ENCODE measurements around the gene PRKN.

Gene PRKN

DNA sequence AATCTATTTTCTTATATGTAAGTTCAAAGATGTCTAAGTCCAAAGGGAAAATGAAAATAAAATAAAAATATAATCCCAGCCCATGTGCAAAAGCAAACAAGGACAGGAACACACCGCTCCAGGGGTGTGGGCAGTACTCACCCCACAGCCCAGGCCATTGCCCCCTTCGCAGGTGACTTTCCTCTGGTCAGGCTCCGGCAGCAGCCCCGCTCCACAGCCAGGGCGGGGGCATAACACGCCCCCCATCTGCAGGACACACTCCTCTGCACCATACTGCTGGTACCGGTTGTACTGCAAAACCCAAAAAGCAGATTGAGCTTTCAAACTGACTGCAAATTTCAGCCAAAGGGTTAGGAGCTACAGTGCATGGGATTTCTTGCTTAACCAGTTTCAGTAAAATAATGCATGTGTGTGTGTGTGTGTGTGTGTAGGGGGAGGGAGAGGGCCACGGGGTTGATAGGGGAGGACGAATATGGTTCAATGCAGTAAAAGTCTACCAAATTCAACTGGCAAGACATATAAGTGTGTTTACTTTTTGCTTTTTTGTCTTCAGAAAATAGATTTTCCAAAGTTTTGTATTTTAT lies 1178.8 kb downstream of the PRKN start:
- no peak for DNase-seq (ENCODE audit: low read depth in 2 of 2)

DNA sequence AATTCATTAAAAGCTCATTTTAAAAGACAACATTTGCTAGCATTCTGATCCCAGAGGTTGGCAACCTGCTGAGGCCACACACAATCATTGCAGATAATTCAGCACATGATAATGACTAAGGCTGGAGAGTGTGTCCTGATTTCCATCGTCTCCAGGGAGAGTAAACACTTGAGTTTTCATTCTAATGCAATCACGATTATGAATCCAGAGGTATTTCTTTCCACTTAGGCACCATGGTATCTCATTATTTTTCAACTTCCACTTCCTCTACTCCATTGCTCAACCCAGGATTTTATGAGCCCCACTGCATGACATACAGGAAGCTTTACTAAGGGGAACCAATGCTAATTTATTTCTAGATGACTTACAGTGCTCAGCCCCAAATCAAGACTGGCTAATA lies 1179.9 kb downstream of the PRKN start:
- DNase-seq (ENCODE audit: low read depth in 2 of 2) = no peak

DNA sequence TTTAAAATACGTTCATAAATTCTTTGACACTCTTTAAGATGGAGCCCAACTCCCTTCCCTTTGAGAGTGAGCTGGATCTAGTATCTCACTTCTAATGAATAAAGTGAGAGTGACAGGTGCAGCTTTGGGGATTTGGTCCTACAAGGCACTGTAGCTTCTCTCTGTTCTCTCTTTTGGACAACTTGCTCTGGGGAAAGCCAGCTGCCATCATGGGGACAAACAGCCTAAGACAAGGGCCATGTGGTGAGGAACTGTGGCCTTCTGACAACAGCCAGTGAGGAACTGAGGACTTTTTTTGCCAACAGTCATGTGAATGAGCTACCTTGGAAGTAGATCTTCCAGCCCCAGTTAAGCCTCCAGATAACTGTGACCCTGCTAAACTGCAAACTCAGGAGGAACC lies 1180.9 kb downstream of the PRKN start:
- no peak for DNase-seq (ENCODE audit: low read depth in 2 of 2)

DNA sequence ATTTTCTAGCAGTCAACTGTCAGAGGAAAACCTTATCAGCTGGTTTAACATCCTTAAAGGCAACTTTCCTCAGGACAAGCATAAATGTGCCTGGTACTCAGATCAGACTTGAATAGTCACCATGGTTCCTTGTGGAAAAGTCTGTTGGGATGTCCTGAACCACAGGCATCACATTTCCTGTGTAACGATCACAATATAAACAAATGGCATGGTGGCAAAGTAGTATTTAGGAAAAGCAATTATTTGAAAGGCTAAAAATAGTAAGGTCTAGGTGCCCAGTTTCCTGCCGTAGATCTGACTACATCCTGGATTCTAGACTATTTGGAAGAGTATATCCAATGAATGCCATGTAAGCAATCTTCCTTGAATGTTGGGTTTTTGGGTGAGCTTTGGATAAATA lies 1181.8 kb downstream of the PRKN start:
- DNase-seq (ENCODE audit: low read depth in 2 of 2) = no peak

DNA sequence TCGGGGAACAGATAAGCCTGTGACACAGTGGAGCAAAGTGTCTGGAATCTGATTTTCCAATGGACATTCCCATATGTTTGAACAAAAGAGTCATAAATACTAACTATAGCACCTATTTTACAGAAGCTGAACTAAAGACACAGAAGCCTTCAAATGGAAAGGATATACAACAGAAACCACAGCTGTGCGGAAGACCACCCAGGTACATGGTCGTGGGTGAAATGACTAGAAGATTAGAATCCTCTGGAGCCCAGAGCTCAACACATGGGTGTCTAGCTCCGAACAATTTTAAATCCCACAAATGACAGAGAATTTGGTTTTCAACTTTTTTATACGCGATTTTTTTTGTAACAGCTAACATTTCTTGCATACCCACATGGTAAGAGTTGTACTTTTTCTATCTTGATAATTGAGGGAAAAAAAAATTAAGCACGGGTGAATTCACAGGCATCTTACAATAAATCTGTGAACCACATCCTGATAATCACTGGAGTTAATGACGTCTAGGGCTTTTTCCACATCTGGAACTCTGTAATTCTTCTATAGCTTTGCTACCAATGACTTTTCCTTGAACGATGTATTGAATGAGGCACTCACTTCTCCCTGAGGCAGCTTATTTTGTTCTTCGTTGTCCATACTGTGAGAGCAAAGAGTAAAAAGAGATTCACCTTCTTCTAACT lies 1182.6 kb downstream of the PRKN start:
- DNase-seq (ENCODE audit: low read depth in 2 of 2) = peak; percentile 67 to 70

DNA sequence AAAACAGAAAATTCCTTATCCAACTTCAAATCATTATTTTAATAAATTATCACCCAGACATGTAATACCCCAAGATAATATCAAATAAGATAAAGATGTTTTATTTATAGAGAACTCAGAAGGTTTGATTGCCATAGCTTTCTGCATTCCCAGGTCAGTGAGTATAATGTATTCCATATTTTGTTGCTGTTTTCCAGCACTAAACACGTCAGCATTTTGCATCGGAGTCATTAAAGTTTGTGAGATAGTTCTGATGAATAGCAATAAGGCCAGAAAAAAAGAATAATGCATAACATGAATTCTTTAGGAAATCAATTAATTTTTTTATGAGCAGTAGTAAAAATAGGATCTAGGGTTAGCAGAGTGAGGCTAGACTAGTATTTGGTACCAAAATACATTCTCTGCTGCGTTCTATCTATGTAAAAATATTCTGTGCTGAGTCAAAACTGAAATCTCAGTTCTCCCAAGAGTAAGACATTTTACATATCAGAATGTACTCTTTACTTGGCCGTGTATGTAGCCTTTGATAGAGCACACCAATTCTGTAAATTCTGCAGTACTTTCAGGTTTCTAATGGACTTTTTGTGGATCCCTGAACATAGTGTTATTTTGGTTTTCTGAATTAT lies 1183.8 kb downstream of the PRKN start:
- no peak for DNase-seq (ENCODE audit: low read depth in 2 of 2)

DNA sequence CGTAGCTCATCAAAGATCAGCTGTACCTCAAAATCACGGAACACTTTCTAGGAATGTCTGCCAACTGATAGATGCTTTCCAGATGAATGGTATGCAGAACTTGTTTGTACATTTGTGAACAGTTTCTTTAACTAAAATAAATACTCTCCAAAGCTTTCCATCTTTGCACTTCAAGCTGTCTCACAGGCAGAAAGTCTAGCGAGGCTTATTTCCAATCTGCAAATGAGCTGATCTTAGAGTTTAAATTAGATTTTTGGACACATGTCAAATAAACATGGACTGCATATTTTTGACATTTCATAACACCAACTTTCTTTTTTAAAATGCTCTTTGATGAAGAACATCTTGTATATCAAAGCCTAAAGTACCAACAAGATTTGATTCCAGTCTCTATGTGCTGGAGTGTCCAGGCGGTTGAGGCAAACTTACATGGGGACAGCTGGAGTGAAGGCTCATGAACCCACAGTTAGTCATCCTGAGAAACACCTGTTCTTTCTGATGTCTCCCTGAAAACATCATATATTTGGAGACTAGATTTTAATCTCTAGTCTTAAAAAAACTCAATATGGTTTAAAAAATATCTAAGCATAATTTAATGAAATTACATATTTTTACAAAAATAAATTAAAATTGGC lies 1185.1 kb downstream of the PRKN start:
- no peak for DNase-seq (ENCODE audit: low read depth in 2 of 2)

DNA sequence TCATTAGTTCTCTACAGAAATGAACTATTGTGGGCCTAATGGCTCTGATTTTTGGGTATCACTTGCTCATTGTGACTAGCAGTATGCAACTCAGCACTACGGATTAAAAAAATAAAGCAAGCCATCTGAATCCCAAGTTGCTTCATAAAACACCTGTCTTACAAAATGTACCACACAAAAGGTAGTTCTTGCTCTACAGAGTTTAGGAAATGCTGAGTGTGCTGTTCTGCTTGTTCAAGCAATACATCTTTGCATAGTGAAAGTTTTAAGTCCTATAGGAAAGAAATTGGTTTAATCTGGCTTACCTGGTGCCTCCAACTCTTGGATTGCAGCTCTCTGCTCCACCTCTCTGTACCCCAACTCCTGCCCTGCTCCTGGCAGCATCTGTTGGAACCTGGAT lies 1187.0 kb downstream of the PRKN start:
- no peak for DNase-seq (ENCODE audit: low read depth in 2 of 2)

DNA sequence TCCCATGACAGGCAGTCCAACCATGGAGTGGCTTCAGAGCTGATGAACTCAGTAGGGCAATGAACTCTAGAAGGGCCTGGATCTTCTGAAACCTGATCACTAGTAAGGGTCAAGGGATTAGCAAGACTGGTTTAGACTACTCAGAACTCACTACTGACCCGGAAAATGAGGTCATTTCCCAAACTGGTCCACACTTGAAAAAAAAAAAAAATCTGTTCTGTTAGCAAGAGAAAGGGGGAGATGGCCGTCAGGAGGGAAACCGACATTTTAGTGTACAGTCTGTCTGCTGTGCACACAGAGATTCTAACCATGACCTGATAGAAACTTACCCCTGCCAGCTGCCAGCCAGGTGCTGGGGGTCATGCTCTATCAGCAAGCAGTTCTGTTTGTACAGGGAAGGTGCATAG lies 1191.3 kb downstream of the PRKN start:
- DNase-seq (ENCODE audit: low read depth in 2 of 2) = no peak

DNA sequence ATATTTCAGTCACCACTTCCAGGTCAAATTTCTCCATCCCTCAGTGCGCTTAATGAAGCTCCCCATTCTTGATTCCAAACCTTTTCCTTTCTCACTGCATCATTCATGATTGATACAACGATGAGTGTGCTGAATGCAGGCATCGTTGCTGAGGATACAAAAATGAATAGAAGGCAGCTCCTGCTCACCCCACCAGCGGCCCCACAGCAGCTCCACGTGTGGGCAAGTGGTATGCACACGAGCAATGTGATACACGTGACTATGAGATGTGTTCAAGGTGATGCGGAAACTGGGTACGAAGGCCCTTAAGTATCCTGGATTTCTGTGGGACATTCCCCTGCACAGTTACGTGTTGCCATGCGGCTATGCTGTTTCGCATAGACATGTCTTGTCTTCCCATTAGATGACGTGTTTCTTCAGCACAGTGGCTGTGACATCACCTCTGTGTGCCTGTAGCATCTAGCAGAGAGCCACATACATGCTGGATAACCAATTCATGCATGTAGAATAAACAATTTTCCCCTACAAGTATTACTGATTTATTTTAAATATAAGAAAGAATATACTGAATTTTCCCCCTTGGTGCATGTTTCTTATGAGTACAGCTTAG lies 1193.2 kb downstream of the PRKN start:
- no peak for DNase-seq (ENCODE audit: low read depth in 2 of 2)

DNA sequence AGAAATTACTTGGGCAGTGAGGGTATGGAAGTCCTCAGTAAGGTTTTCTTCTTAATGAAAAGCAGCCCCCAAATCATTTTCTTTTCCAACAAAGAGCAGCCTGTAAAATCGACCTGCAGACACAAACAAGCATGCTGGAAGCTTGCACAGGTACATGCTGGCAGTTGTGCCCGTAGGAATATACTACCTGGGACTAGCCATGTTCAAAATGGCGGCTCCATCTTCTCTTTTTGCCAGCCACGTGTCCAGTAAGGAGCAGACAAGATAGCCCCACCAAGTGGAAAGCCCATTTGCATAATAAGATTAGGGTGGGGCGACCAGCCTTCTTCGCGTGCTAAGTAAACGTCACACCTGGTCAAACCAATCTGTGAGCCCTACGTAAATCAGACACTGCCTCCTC lies 1194.3 kb downstream of the PRKN start:
- no peak for DNase-seq (ENCODE audit: low read depth in 2 of 2)

DNA sequence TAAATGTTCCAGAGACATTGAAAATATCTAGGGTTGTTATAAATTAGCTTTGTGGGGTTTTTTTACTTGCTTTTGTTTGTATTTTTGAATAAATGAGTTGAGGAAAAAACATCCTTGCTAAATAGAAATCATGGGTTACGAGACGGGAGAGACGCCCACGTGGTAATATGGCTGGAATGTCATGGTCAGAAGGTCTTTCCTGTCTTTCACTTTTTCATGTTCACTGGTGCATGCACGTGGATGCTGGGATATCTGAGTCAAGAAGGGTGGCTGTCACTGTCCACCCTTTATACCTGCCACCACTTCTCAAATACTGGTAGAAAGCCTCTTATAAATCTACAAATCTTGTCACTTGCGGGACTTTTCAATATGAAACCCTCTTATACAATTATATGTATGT lies 1195.0 kb downstream of the PRKN start:
- DNase-seq (ENCODE audit: low read depth in 2 of 2) = no peak

DNA sequence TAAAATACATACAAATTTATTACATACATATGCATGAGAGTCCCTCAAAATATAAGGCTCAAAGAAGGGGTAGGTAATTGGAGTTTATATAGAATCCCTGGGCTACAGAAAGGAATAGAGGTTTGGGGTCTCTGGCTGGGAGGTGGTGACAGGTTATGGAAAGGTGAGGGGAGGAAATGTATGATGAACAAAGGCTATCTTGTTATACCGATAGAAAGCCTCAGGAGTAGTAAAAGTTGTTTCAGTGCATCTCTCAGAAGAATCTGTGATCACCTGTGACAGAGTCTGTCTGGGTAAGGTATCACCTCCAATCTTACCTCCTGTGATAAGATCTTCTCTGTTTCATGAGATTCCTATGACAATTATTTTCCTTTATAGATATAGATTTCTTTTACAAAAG lies 1200.8 kb downstream of the PRKN start:
- DNase-seq (ENCODE audit: low read depth in 2 of 2) = no peak

DNA sequence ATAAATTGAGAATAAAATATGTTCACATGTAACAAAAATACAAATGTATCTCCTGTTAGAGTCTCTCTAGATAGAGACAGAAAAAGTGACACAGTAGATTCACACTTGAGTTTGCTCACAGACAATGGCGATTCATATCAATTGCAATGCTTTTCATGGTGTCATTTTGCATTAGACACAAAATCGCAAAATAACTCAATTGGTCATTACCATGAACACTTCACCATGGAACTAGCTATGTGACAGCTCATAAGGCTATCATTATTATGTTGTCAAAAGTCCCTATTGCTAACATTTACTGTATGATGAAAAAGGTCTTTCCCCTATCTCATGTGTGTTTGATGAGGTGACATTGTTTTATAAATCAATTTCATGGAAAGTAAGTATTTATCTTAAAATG lies 1204.2 kb downstream of the PRKN start:
- no peak for DNase-seq (ENCODE audit: low read depth in 2 of 2)

DNA sequence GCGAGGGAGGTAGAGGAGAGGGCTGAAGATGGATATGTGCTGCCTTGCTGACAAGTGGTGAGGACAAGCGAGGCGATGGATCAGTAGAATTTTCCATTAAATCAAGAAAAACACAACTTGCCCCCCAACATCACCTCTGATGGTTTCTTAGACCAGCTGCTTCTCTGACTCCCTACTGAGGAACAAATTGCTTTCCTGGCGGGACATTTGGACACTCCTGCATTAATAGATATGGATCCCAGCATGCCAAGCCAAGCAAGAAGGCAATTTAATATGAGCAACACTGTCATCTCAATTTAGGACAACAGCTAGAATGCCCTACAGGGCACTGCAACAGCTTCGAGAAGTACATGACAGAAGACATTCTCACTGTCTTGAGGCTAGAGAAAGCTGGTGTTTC lies 1205.3 kb downstream of the PRKN start:
- DNase-seq (ENCODE audit: low read depth in 2 of 2) = no peak

DNA sequence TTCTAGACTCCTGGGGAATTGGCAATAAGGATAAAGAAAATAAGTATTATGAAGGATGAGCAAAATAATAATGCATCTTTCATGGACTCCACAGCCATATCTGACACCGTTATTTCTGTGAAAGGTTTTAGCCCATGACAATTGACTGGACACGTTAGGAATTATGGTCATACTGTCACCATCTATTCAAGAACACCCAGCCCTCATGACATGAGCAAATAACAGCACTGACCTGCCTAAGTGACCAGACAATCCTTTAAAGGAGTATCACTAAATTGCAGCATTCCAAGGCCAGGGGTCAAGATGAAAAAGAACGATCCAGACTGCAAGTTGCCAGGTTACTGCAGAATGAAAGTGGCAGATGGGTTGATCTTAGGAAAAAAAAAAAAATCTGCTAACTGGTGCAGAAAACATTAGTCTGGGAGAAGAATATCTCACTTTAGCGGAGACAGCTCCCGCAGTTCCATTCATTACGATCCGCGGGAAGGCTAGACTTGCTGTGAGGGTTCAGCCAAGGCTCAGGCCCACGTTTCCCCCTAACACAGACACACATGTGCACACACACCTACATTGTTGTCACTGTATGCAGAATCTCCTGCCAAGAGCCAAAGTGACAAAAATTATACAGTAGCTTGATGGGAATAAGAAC lies 1216.0 kb downstream of the PRKN start:
- DNase-seq (ENCODE audit: low read depth in 2 of 2) = no peak

DNA sequence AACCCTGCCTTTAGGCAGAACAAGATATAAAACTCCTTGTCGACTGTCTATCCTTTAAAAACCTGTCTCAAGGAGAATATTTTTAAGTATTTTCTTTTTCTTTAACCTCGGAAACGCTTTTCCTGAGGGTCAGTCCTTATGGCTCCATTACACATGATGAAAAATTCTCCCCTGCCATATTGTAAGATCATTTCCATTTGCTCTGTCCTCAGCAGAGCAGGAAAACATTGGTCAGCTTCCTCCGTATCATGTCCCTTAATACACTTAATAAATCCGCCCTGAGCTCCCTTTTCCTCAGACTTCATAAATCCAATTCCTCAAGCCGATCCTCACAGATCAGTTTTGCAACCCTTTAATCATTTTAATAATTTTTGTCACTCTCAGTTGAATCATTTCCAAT lies 1219.2 kb downstream of the PRKN start:
- DNase-seq (ENCODE audit: low read depth in 2 of 2) = no peak

DNA sequence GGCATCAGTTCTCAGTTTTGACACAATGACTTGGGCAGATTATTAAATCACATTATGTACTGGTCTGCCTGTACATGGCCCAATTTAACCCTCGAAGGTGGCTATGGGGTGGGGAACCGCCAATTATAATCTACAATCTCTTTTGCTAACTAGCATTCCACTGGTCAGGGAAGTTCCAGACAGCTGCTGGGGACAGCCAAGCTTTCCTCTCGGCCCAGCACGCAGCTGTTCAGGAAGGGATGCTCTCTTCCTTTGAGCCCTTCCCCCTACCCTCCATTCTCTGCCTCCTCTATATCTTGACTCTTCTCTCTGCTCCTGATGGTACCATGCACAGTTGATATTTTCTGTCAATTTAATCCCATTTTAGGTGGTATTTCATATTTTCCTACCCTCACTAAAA lies 1220.2 kb downstream of the PRKN start:
- DNase-seq (ENCODE audit: low read depth in 2 of 2) = no peak

DNA sequence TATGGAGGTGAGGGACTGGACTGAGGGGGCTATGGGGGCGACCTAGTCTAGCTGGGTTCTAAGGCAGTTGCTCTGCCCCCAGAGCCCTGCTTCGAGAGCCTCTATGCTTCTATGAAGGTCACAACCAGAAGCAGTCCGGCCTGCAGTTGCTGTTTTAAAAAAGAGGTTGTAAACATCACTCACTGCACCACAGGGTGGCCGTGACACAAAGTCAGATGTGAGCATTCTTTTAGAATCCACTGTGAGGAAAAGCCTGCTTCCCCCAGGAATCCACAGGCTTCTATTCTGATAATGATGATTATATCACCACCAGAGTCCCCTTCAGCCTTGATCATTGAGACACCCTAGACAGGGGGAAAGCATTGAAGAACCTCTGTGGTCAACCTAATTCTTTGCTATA lies 1224.0 kb downstream of the PRKN start:
- DNase-seq (ENCODE audit: low read depth in 2 of 2) = no peak

DNA sequence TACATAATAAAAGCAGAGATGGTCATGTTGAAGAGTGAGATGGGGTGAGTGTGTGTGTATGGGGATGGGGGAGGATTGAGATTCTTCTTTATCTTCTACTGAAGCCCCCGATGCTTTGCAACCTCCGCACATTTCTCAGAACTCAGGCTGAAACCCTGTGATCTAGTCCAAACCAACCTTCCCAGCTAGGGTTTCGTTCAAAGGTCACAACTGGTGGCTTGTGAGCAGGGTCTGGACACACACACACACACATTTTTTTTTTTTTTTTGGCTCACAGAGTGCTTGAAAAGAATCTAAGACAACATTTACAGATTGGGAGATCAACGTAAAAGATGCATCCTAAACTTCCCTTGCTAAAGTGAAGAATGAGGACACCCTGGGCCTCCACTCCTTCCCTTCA lies 1228.7 kb downstream of the PRKN start:
- no peak for DNase-seq (ENCODE audit: low read depth in 2 of 2)

DNA sequence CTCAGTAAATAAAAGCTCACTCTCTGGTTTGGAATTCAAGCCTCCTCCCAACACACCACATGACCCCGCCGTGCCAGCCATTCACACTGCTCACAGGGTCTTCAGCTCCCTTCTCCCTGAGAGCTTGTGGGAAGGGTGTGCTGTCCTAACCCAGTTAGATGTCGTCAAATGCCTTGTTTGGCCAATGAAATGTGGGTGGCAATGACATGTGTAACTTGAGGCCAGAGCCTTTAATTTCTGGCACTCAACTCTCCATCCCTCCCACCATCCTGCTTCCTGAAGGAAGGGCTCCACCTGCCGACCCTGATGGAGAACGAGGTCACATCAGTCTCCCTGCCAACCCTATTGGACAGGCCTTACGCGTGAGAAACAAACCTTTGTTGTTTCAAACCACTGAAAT lies 1229.2 kb downstream of the PRKN start:
- no peak for DNase-seq (ENCODE audit: low read depth in 2 of 2)

DNA sequence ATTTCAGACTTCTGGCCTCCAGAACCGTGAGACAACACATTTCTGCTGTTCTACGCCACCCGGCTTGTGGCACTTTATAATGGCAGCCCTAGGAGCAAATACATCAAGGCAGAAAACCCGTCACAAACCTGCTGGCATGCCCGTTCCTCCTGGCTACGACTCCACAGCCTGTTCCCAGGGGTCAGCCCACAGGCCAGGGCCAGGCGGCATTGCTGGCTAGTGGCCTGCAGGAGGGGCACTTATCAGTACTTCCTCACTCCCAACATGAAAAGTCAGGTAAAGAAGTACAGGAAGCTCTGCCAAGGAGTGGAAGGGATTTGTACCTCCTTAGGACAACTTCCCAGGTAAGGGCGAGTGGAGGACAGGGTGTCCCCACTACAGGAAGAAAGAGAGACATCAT lies 1230.6 kb downstream of the PRKN start:
- DNase-seq (ENCODE audit: low read depth in 2 of 2) = no peak
